ENCODE measurements around the gene TRMT112.
A peak's percentile ranks its signal among the peaks of the same experiment; 100 is the strongest.
"Not testable (repeated sequence)": the region's sequence is repeated elsewhere in the genome, so short reads cannot be mapped to it uniquely, and the experiment has no call there.

TRMT112 gene

GRCh38 chr11:64312947-64313346, 4.4 kb downstream of the TRMT112 start:
- DNase-seq (ENCODE audit: low read depth in 2 of 2), result no peak

- DNase-seq (ENCODE audit: low read depth in 2 of 2), result not testable (repeated sequence)
These were observed 9.6 kb downstream of the TRMT112 start for GRCh38 chr11:64307795-64308194.

DNA sequence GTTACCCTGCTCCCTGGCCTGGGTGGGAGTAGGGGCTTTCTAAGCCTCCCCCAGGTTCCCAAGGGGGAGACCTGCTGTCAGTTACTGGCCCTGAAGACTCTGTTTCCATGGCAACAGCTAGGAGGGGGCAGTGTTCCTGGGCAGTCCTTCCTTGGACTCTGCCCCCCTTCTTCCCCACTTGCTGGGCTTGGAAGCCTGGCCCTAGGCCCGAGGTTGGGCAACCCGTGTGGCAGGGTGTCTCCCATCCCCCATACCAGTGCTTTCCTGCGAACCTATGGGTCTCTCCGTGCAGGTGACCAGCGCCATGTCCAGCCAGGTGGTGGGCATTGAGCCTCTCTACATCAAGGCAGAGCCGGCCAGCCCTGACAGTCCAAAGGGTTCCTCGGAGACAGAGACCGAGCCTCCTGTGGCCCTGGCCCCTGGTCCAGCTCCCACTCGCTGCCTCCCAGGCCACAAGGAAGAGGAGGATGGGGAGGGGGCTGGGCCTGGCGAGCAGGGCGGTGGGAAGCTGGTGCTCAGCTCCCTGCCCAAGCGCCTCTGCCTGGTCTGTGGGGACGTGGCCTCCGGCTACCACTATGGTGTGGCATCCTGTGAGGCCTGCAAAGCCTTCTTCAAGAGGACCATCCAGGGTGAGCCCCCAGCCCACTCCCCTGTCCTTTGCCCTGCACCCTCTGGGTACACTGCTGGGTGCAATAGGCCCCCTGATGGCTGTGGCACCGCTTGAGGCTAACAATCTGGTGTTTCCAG, 10.3 kb downstream of the TRMT112 start:
- no peak for DNase-seq (ENCODE audit: low read depth in 2 of 2)

GRCh38 chr11:64306563-64306875, 10.8 kb downstream of the TRMT112 start:
- DNase-seq (ENCODE audit: low read depth in 2 of 2), result no peak

DNA sequence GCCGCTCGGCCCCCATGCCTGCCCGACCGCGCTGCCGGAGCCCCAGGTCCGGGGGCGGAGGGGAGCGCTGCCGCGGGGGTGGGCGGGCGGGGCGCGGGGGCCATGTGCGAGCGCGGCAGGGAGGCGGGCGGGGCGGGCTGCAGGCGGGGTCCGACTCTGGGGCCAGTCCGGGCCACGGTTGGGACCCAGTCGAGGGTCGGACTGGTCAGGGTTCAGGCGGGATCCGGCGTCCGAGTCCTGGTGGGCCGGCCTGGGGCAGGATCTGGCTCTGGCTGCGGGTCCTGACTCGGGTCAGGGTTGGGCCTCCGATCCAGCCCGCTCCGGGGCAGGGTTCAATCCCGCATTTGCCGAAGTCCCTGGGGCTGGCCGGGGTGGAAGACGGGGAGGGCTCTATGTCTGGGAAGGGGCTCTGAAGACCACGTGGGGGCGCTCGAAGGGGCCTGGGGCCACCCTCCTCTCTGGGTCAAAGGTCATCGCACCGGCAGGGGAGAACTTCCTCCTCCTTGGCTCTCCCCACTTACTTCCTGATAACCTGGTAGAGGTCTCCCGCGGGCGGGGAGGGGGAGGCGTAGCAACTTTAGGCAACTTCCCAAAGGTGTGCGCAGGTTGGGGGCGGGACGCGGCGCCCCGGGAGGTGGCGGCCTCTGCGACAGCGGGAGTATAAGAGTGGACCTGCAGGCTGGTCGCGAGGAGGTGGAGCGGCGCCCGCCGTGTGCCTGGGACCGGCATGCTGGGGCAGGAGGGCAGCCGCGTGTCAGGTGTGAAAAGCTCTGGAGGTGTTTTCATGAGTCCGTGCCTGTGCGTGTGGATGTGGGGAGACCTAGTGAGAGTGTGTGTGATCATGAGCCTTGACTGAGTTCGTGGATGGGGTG, 11.4 kb downstream of the TRMT112 start:
- DNase-seq (ENCODE audit: low read depth in 2 of 2), result no peak

- peak; percentile 91 to 94 for DNase-seq (ENCODE audit: low read depth in 2 of 2)
These were observed 12.2 kb downstream of the TRMT112 start, which contains the start of gene ESRRA for GRCh38 chr11:64305075-64305690. Gene ESRRA (plus strand): TSS chr11:64305524. CDS start chr11:64307180, 1,656 bp downstream.

- DNase-seq (ENCODE audit: low read depth in 2 of 2), result peak in 1 of 2 experiments; percentile 54
These were observed 12.9 kb downstream of the TRMT112 start for GRCh38 chr11:64304316-64305072.

- no peak for DNase-seq (ENCODE audit: low read depth in 2 of 2)
These were observed 13.4 kb downstream of the TRMT112 start for GRCh38 chr11:64304032-64304315.

GRCh38 chr11:64303109-64304031, 14.0 kb downstream of the TRMT112 start:
- DNase-seq (ENCODE audit: low read depth in 2 of 2), result no peak

DNA sequence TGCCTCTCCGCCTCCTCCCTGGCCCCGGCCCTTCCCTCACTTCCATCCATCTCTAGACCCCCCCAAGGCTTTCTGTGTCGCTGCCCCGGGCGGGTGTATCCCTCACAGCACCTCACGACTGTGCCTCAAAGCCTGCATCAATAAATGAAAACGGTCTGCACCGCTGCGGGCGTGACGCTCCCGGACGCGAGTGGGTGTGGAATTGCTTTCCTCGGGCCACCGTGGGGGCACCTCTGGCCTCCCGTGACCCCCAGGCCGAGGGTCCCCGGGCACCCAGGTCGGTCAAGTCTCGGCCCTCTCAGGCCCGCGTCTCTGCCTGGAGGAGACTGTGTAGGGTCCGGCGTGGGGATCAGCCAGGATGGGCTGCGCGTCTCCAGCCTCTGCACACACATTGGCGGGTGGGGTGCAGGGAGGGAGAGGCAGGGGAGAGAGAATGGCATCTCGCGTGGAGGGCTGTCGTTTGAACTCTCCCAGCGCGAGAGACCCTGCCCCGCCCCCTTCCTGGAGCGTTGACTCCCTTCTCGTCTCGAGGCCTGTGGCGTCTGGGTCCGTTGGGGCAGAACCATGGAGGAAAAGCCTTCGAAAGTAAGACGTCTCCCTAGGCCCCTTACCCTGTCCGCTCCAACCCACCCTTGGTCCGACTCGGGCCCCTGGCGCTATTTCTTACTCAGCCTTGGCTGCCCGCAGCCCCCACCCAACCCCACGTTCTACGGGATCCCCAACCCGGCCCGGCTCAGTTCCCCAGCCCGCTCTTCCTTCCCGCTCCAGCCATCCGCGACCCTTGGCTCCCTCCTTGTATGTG, 17.3 kb downstream of the TRMT112 start, which contains the start of gene CATSPERZ:
Gene CATSPERZ, plus strand, starts transcription at position 512 of the 802 bp plus-strand sequence. Its CDS starts 53 bp downstream, at position 565.
- no peak for DNase-seq (ENCODE audit: low read depth in 2 of 2)

DNA sequence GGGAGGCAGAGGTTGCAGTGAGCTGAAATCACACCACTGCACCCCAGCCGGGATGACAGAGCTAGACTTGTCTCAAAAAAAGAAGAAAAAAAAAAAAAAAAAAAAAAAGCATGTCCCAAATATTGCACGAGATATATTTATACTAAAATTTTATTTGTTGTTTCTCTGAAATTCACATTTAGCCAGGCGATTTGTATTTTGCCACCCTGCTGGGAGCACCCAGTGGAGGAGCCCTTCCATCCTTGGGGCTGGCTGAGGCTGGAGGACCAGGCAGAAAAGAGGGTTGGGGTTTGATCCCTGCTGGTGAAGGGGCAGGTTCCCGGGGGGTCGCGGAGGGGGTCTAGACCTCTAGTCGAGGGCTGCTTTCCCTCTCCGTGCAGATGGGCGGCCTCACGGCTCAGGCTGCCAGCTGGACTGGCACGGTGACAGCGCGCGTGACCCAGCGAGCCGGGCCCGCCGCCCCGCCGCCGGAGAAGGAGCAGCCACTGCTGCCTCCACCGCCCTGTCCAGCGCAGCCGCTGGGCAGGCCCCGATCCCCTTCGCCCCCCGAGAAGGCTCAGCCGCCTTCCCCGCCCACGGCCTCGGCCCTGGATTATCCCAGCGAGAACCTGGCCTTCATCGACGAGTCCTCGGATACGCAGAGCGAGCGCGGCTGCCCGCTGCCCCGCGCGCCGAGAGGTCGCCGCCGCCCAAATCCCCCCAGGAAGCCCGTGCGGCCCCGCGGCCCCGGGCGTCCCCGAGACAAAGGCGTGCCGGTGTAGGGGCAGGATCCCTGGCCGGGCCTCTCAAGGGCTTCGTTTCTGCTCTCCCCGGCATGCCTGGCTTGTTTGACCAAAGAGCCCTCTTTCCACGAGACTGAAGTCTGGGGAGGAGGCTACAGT, 18.2 kb downstream of the TRMT112 start:
- no peak for DNase-seq (ENCODE audit: low read depth in 2 of 2)

DNA sequence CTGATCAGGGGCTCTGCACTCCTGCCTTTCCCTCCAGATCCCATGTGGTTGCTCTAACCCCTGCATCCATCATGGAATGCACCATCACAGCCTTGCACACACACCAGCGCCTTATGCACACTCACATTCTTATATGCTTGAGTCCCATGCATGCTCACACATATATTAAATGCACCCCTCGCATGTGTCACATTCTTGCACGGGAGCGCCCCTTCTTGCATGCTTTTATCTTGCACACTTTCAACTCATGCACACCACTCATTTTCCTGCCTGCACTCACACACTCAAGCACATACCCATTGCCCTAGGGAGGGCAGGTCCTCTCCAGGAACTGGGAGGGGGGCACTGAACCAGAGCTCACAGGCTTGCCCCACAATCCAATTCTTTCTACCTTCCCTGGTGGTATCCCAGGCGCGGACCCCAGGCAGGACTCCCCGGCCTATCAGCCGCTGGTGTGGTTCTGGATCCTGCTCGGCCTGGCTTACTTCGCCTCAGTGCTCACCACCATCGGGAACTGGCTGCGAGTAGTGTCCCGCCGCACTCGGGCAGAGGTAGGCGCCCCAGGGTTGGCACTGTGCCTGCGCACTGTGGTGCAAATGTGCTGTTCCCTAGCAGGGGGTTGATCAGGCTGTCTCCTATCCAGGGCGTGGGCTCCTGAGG, 19.5 kb downstream of the TRMT112 start:
- DNase-seq (ENCODE audit: low read depth in 2 of 2), result no peak

GRCh38 chr11:64296830-64297698, 20.3 kb downstream of the TRMT112 start:
- DNase-seq (ENCODE audit: low read depth in 2 of 2), result no peak

DNA sequence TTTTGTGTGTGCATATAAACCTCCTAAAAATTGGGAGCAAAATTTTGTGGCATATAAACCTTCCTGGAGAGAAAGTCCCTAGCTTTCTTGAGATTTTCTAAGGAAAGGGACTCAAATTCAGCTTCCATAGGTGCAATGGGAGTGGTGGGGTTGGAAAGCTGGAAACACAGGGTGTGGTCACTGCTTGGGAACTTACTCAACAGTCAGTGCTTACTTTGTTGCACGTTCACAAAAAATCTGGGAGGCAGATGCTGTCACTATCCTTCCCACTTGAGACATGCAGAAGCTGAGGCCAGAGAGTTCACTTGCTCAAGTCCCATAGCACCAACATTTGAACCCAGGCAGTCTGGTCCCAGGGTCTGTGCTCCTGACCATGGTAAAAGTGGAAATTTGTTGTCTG, 21.1 kb downstream of the TRMT112 start:
- no peak for DNase-seq (ENCODE audit: low read depth in 2 of 2)

GRCh38 chr11:64295760-64296159, 21.6 kb downstream of the TRMT112 start:
- DNase-seq (ENCODE audit: low read depth in 2 of 2), result no peak

- DNase-seq (ENCODE audit: low read depth in 2 of 2), result no peak
These were observed 22.6 kb downstream of the TRMT112 start for GRCh38 chr11:64294774-64295173.

- DNase-seq (ENCODE audit: low read depth in 2 of 2), result no peak
These were observed 24.7 kb downstream of the TRMT112 start for GRCh38 chr11:64292460-64293254.
